Left ventricle myocardium superior (tissue), 1 donor: ENCODE results near the gene SPTBN5. TPM values are rescaled to one million over a fixed set of nuclear protein-coding genes. Genes with fewer than 3 reads are reported as not detected.
A peak's percentile ranks its signal among the peaks of the same experiment; 100 is the strongest.

Experiments
- ATAC-seq: fragments of 200-7000 bp; cut with Tn5 transposase; one replicate; pipeline ENCODE4 v1.9.1; 2020; ENCODE audit warnings: mild to moderate bottlenecking, moderate library complexity
- DNase-seq: peaks from one replicate; pipeline ENCODE4 v3.0.0-alpha.2; 2020
- intact Hi-C: fragments of 100-400 bp; cut with micrococcal nuclease; formaldehyde crosslinking; loops from one replicate; pipeline ENCODE4 v1.11.0; 2022
- total RNA-seq: library from RNA; stranded (reverse); fragmentation: NEBNext Ultra II Directional; extraction: Animal tissue kit (Norgen Biotek cat#: 25700); gene quantifications from one replicate; pipeline ENCODE4 v1.2.1, GENCODE V29; 2021
- donor health status: DM: no; HTN: yes; CAD: no; lungs with severe emphysema.

Gene SPTBN5
- total RNA-seq, 1 donor from 2014 or later = 3.6 TPM

DNA sequence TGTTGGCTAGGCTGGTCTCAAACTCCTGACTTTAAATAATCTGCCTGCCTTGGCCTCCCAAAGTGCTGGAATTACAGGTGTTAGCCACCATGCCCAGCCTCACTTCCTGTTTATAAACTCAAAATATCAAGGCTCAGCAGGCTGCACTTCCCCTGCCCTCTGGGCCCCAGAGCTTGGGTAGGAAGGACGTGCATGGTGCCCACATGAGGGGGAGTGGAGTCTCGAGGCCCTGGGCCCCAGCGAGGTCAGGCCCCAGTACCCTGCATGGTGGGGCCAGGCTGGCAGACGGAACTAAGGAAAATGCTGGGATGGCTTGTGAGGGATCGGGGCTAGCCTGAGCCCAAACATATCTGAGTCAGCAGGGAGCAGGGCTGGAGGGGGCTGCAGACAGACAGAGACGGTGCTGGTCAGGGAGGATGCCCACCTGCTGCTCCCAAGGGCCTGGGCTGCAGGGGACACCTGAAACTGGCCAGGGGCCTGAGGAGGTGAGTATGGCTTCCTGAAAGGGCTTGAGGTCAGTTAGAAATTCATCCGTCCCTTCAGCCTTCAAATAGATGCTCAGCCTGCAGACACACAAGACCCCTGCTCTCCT, 5.1 kb downstream of the SPTBN5 start:
- ATAC-seq (no peak), DNase-seq (no peak)
- intact Hi-C loops = no loop called here

DNA sequence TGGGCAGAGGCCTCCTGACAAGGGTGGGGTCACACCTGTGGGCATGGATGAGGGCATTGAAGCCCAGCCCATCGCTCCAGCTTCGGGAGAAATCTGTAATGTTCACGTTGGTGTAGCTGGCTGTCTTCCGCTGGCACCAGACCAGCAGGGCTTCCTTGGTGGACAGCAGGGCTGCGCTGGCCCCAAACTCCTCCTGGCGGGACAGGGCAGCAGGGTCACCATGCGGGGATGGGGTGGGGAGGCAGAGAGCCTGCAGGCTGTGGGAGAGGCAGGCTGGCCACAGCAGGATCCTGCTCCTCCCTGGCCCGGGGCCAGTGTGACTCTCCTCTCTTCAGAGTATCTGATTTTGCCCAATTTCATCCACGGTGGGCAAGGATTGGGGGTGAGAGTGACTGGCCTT, 6.0 kb downstream of the SPTBN5 start:
- intact Hi-C loops = no loop called here
- DNase-seq (no peak), ATAC-seq (no peak)

DNA sequence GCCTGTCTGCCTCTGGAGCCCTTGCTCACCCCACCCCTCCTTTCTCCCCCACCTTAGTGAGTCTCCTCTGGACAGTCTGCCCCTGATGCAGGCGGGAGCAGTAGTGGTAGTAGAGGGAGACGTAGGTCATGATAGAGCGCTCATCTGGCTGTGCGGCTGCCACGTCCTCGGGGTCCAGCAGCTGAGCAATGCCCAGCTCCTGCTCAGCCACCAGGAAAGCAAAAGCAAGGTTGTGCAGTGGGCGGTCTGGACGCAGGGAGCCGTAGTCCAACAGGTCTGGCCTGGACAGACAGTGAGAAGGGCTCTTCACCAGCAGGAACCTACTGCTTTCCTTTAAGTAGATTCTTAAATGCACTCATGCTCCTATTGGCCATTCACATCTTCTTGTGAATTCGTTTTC, 6.7 kb downstream of the SPTBN5 start:
- ATAC-seq = no peak

DNA sequence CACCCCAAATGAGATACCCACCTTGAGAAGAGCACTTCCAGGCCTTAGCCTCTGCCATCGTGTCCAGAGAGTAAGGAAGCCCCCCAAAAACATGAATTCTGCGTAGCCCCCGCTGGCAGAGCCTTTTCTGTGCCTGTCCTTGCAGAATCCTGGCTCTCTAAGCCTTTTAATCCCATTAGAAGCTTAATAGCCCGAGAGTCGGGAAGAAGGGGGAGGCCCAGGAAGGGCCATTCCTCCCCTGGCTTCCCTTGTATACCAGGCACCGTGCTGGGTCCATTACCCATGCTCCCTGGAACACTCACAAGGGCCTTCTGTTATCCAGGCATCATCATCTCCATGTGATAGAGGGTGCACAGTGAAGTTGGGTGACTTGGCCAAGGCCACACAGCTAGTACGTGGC, 7.1 kb downstream of the SPTBN5 start:
- DNase-seq (no peak), ATAC-seq (no peak)
- intact Hi-C loops = no loop called here

More for the DNA sequence above, 6.7 kb downstream of the SPTBN5 start:
- no peak for DNase-seq
- intact Hi-C loops = no loop called here

DNA sequence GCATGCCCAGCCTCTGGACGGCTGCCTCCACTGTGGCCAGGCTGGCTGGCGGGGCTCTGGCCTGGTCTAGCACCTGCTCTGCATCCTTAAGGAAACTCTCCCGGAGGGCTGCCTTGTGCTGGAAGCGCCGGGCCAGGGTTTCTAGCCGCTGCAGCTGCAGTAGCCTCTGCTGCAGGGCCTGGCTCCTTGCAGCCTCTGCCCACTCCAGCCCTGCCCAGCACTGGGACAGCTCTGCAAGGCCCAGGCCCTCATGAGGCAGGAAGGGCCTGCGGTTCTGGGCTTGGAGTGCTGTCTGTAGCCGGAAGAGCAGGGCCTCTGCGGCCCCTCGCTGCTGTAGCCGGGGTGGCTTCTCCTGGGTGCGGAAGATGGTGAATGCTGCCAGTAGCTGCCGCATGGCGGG, 8.0 kb downstream of the SPTBN5 start:
- intact Hi-C loops = no loop called here
- no peak for DNase-seq
- no peak for ATAC-seq

DNA sequence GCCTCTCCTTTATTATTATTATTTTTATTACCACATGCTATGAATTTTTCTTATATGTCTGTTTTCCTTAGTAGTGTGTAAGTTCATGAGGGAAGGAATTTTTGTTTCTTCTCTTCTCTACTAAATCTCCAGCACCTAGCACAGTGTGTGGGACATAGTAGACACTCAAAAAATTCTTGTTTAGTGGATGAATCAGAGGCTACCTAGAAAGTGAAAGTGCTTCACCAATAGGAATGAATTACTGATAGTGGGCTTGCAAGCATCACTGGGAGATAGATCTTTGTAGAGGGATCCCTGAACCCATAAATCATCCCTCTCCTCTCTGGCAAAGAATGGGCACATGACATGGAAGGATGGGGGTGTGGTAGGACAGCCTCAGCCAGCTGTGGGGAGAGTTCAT, 8.5 kb downstream of the SPTBN5 start:
- ATAC-seq = no peak
- intact Hi-C loops = no loop called here

DNA sequence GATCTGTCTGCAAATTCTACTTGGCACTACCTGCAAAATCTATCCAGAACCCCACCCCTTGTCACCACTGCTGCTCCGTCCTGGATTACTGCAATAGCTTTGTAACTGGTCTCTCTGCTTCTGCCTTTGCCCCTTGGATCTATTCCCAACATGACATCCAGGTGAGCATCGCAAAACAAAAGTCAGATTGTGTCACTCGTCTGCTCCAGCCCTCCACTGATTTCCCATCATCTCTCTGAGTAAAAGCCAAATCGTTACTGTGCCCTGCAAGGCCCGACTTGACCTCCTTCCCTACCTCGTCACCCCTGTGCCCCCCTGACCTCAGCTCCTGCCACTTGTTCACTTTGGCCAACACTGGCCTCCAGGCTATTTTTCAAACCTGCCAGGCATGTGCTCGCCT, 9.4 kb downstream of the SPTBN5 start:
- intact Hi-C loops = no loop called here
- DNase-seq (no peak), ATAC-seq (no peak)

More for the DNA sequence above, 8.5 kb downstream of the SPTBN5 start:
- DNase-seq = no peak

DNA sequence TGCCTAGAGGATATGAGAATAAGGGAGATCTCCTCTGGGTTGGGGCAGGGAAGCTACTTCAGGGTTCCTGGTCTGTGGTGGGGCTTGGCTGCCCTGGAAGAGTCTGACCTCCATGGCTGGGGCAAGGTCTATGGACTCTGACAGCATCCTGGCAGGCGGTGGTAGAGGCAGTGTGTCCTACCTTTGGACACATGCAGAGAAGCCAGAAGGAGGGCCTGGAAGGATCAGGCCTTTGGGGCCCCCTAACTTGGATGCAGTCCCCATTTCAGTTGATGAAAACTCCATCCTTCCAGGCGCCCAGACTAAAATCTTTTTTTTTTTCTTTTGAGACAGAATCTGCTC, 10.4 kb downstream of the SPTBN5 start:
- intact Hi-C loops = no loop called here
- ATAC-seq (no peak), DNase-seq (no peak)

DNA sequence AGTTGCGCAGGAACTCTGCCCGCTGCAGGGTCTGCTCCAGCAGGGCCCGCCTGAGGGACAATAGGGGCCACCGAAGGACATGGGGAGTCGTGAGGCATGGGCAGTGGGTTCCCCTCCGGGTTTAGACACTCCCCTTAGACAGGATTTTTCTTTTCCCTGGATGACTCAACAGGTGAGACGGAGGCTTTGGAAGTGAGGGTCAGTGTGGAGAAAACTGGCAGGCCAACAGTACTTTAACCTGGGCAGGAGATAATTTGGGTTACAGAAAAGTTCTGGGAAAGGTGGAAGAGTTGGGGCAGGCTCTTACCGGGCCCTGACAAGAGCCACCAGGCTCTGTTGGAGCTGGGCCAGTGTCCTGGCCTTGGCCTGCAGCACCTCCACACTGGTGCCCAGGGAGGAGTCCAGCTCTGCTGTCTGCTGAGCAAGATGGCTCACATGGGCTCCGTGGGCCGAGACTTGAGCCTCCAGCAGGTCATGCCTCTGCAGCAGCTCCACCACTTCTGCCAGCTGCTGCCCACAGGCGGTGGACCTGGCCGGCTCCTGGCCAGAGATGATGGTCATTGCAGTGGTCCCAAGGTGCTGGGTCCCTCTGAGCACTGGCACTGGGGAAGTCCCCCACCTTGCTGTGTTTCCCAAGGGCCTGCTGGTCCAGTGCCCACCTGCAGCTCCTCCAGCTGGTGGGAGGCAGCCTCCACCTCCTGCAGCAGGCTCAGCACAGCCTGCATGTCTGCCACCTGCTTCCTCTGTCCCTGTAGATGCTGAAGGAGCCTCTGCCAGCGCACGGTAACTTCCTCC, 11.0 kb downstream of the SPTBN5 start:
- ATAC-seq (peak; percentile 52), DNase-seq (peak; percentile 67)
- intact Hi-C loops = no loop called here

DNA sequence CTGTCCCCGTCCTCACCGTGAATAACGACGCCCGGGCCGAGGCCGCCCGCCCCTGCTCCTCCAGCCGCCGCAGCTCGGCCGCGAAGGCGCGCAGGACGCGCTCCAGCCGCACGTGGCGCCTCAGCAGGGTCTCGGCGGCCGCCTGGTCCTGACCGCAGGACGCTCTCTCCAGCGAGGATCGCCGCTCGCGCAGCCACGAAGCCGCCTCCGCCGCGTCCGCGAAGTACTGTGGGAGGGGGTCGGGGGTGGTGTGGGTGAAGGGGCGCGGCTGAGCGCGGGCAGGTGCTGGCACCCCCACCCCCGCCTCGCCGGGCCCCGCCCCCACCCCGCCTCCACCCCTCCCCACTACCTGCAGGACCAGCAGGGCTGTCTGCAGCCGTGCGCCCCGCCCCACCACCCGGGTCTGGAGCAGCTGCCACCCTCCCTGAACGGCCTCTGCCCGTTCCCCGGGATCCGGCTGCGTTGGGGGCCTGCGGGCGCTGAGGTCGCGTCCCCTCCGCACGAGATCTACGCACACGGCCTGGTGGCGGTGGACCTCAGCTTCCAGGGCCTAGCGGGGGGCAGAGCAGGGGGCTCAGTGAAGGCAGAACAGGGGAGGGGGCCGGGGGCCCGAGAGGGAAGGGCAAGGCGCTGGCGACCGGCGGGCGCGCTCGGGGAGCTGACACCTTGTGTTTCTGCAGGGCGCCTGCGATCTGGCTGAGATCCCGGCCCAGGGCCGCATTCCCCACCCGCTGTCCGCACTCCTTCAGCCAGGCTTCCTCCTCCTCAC, 11.7 kb downstream of the SPTBN5 start:
- intact Hi-C loops = no loop called here
- DNase-seq (peak; percentile 72), ATAC-seq (peak; percentile 71)

DNA sequence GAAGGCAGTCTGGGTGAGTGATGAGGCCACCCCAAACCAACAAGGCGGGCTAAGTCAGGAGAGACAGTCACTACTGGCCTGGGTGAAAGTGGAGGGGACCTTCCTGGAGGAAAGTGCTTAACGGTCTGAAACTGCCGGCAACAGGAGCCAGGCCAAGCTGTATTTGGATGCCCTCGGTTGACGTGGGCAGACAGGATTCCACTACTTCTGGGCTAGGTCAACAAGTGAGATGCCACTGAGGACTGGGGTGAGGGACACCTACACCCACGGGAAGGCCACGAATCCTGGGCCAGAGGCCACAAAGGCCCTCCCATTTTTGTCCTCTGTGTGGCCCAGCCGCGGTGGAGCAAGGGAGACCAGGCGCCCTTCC, 12.3 kb downstream of the SPTBN5 start:
- intact Hi-C loops = no loop called here
- ATAC-seq (peak; percentile 21), DNase-seq (no peak)

DNA sequence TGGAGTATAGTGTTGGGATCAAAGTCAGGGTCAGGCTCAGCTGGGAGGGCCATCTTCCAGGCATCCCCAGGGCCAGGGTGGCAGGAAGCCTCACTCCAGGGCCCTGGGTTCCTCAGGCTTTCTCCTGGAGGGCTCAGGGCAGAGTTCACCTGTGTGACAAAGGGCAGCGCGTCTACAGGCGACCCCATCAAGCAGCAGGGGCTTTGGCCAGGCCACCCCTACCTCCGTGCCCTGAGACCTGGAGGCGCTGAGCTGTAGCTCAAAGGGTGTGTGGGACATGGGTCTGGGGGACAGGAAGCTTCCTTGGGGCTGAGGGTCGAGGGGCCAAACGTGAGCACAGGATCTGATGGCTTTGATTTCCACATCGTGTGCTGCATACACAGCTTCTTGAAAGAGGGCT, 12.8 kb downstream of the SPTBN5 start:
- intact Hi-C loops = no loop called here
- ATAC-seq (no peak), DNase-seq (no peak)

DNA sequence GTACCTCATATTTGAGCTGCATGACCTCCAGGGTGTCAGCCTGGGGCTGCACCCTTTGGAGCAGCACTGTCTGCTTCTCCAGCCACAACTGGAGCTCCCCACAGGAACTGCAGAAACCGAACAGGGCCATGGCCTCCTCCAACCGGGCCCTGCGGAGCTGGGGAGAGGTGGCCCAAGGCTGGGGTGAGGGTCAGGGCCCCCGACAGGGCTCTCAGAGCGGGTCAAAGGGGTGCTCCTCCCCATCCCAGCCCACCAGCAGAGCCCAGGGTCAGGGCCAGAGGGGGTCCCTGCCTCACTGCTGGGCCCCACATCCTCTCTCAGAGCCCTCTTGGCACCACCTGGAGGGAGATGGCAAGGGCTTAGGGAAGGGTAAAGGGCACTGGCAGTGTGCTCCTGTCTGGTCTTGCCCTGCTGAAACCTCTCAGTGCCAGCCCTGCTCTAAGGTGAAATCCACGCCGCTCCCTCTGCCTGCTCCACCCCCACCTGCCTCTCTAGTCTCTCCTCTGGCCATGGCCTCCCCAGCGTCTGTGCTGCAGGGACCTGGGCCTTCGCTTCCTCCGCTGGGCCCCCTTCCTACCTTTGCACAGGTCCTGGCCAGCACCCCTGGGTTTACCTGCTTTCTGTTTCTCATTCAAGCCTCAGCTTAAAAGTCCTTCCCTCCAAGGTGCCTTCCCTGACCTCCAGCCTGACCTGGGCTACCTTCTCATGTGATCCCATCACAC, 13.5 kb downstream of the SPTBN5 start:
- ATAC-seq (no peak), DNase-seq (no peak)
- intact Hi-C loops = no loop called here

DNA sequence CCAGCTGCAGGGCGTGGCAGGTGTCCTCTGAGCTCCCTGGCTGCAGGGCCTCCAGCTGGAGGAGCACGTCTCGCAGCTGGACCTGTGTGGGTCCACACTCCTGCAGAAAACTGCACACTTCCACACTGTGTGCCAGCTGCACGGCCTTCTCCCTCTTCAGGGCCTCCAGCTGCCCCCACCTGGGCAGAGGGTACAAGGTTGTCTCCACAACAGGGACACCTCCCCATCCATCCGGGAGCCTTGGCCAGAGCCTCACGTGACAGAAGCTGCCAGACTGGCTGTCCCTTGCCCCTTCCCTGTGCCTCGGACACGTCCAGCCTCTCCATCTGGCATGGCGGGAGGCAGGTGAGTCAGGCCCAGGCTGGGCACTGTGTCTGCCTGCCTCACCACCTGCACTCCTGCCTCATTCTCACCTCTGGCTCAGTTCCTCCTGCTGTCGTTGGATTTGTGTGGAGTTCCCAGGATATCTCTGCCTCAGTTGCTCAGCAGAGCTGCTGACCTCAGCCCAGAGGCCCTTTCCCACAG, 14.5 kb downstream of the SPTBN5 start:
- intact Hi-C loops = no loop called here
- ATAC-seq = no peak
- no peak for DNase-seq

DNA sequence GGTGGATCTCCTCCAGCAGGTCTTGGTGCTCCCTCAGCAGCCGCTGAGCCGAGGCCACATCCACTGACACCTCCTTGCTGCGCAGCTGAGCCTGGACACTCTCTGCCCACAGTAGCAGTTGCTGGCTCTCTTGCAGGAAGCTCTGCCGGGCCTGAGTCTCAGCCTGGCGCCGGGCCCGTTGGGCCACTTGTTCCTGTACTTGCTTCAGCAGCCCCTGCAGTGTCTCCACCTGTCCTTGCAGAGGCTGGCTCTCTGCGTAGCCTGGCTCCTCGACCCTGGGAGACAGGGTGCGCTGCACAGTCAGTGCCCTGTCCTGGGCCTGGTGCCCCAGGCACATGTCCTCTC, 15.5 kb downstream of the SPTBN5 start:
- DNase-seq (peak; percentile 83), ATAC-seq (peak; percentile 73)
- intact Hi-C loops = no loop called here

DNA sequence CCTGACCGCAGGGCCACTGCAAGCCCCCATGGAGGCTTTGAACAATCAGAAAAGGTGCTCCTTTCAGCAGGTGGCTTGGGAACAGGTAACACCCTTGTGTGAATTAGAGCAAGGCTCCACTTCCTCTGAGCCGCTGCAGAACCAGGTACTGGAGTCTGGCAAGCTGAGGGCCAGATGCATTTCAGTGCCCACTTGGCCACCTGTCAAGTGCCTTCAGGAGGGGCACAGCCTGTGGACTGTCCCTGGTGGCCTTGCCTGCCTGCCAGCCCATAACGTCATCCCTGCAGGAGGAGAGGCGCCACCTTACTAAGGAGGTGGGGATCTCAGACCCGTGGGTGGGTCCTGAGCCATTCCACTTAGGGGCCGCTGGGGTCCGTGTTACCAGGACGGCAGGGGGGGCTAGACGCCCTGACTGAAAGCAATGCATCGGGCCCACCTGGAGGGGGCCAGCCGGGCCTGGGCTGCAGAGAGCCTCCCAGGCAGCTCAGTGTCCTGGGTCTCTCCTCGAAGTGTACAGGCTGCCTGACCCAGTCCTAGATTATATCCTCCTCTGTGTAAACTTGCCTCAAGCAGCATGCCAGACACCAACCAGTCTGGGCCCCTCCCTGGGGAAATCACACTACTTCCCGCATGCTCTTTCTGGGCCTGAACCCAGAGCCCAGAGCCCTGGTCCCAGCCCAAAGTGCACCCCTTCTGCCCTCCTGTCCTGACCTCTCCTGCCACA, 16.1 kb downstream of the SPTBN5 start:
- intact Hi-C loops = no loop called here
- DNase-seq (peak; percentile 49), ATAC-seq (peak; percentile 32)

DNA sequence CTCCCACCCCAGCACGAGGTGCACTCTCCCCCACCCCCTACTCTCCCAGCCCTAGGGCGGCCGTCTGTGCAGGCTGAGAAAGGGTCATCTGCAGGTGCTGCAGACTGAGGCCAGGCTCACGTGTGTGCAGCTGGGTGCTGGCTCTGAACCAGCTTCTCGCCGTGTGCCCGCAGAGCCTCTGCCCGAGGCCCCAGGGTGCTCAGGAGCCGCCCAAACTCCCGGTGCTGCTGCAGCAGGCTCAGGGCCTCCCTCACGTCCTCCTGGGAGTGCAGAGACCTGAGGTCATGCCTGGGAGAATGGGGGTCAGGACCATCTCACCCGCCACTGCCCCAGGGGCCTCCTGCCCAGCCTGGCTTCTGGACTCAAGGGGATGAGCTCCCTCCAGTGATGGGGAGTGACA, 17.2 kb downstream of the SPTBN5 start:
- DNase-seq (no peak), ATAC-seq (no peak)
- intact Hi-C loops = no loop called here

DNA sequence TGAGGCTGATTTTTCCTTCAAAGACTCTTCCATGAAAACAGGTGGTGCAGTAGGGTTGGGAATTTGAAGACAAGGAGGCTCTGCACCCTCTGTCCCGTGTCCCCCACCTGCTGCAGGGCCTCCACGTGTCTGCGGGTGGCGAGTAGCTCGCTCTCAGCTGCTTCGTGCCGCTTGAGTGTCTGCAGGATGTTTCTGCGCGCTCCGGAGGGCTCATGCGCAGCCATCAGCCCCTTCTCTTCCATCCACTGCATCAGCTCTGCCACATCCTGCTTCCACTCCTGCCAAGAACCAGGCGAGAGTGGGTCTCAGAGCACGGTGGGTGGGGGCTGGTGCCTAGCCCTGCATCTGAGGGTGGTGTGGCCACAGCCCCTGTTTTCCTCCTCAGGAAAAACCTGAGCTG, 17.8 kb downstream of the SPTBN5 start:
- DNase-seq = no peak
- intact Hi-C loops = no loop called here
- no peak for ATAC-seq

DNA sequence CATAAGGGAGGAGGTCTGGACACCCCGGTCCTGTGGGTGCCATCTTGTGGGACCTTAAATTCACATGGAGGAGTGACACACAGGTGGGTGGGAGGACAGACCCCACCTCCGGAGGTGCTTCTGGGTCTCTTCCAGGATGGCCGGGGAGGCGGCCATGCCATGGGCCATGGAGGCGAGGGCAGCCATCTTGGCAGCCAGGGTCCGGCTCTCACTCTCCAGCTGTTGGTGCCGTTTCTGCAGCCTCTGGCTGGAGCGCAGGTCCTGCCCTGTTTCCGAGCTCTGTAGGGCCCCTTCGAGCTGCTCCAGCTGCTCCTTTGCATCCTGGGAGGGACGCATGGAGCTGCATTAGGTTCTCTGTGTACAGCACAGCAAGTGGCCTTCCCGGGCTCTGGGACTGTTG, 19.1 kb downstream of the SPTBN5 start:
- intact Hi-C loops = no loop called here
- no peak for DNase-seq
- no peak for ATAC-seq
